AG08396 (cell line): ENCODE data around the gene ZFAND5.

Experiments used
- DNase-seq: peaks from one replicate; pipeline ENCODE4 v3.0.0; 2012; ENCODE audit warnings: low spot score, mixed read lengths

Gene ZFAND5

GRCh38 chr9:72362680-72363139 lies 2.3 kb downstream of the ZFAND5 start:
- DNase-seq: peak; percentile 58

- DNase-seq: peak; percentile 43
Observed at GRCh38 chr9:72362118-72362531, 2.9 kb downstream of the ZFAND5 start.

- no peak for DNase-seq
Observed at GRCh38 chr9:72361217-72361616, 3.8 kb downstream of the ZFAND5 start.

- DNase-seq: no peak
Observed at GRCh38 chr9:72360324-72360723, 4.7 kb downstream of the ZFAND5 start.

- DNase-seq: no peak
Observed at GRCh38 chr9:72356041-72356582, 8.9 kb downstream of the ZFAND5 start.

- no peak for DNase-seq
Observed at GRCh38 chr9:72355153-72355552, 9.9 kb downstream of the ZFAND5 start.

GRCh38 chr9:72354704-72355103 lies 10.3 kb downstream of the ZFAND5 start:
- no peak for DNase-seq

GRCh38 chr9:72353455-72354116 lies 11.4 kb downstream of the ZFAND5 start:
- DNase-seq: no peak

GRCh38 chr9:72352911-72353388 lies 12.1 kb downstream of the ZFAND5 start:
- DNase-seq: no peak

- peak; percentile 31 for DNase-seq
Observed at GRCh38 chr9:72351538-72352453, 13.2 kb downstream of the ZFAND5 start.

GRCh38 chr9:72349911-72350310 lies 15.1 kb downstream of the ZFAND5 start:
- no peak for DNase-seq

- DNase-seq: no peak
Observed at GRCh38 chr9:72349240-72349639, 15.8 kb downstream of the ZFAND5 start.

- no peak for DNase-seq
Observed at GRCh38 chr9:72346333-72346732, 18.7 kb downstream of the ZFAND5 start.

GRCh38 chr9:72338631-72339030 lies 26.4 kb downstream of the ZFAND5 start:
- DNase-seq: no peak

GRCh38 chr9:72337286-72337685 lies 27.7 kb downstream of the ZFAND5 start:
- DNase-seq: no peak

- DNase-seq: no peak
Observed at GRCh38 chr9:72334658-72335337, 30.2 kb downstream of the ZFAND5 start.

GRCh38 chr9:72333709-72334108 lies 31.3 kb downstream of the ZFAND5 start:
- DNase-seq: no peak

- DNase-seq: no peak
Observed at GRCh38 chr9:72333197-72333596, 31.8 kb downstream of the ZFAND5 start.

GRCh38 chr9:72332351-72332750 lies 32.7 kb downstream of the ZFAND5 start:
- no peak for DNase-seq

- DNase-seq: no peak
Observed at GRCh38 chr9:72327631-72328030, 37.4 kb downstream of the ZFAND5 start.

- DNase-seq: no peak
Observed at GRCh38 chr9:72326641-72327040, 38.4 kb downstream of the ZFAND5 start.

GRCh38 chr9:72324974-72325373 lies 40.0 kb downstream of the ZFAND5 start:
- no peak for DNase-seq
